Epithelial cell of proximal tubule (primary cell): ENCODE data around the gene SPATA31C2. TPM values are rescaled to one million over a fixed set of nuclear protein-coding genes. Genes with fewer than 3 reads are reported as not detected.
"Not testable (repeated sequence)": the region's sequence is repeated elsewhere in the genome, so short reads cannot be mapped to it uniquely, and the experiment has no call there.

ENCODE experiments used
- DNase-seq: peaks from one replicate; pipeline ENCODE4 v3.0.0-alpha.2; 2011; ENCODE audit warnings: low read depth
- H3K4me3 ChIP-seq: 2 replicates; pipeline ENCODE4 v1.5.1; 2011; ENCODE audit warnings: low read depth, mild to moderate bottlenecking, low read length
- CTCF ChIP-seq: conservative IDR thresholded peaks from 2 replicates; pipeline ENCODE4 v1.5.1; 2012; ENCODE audit warnings: low read depth, mild to moderate bottlenecking, low read length
- total RNA-seq: library from RNA; depleted of rRNA; stranded (reverse); fragments of >200 nt; gene quantifications from 2 replicates; pipeline ENCODE4 v1.2.3, GENCODE V29; 2015

The SPATA31C2 gene
- total RNA-seq, 1 donor from 2014 or later: not detected

DNA sequence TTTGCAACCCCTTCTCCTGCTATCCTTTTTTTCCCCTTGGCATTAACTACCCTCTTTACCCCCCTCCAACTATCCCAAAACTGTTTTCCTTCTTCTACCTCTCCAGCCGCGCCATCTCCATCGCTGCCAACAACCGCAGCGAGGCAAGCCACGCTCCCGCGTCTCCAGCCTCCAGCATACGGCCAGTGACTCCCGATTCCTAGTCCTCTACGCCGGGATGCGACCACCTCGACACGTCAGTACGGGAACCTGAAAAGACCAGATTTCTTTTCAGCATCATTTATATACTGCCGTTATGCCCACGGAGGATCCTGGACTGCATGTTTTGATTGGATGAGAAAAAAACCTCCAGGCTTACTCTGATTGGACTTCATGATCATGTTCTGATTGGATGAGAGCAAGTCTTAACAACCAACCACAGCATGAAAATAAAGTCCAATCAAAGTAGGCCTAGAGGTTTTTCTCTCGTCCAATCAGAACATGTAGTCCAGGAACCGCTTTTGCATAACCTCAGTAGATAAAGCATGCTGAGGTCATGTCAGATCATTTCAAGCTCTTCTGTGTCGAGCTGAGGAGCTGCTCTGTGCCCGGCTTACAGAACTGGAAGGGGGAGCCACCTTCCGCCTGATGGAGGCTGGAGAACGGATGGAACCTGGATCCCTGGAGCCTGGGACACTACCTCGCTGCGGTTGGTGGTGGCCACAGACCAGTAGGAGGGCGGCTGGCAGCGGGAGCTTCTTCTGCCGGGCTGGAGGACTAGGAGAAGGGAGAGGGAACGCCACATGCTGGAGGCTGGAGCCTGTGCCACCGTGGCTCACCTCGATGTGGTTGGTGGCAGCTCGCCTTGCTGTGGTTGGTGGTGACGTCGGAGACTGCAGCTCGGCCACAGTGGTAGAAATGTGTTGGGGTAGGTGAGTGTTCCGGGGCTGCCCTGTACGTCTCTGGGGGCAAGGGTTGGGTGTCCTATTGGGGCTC lies 24.8 kb downstream of the SPATA31C2 start:
- H3K4me3 ChIP-seq, DNase-seq: not testable (repeated sequence)

GRCh38 chr9:88110026-88110425 lies 28.2 kb downstream of the SPATA31C2 start:
- TF ChIP-seq CTCF: no peak
- DNase-seq: no peak
- no peak overlapping the region for H3K4me3 ChIP-seq

DNA sequence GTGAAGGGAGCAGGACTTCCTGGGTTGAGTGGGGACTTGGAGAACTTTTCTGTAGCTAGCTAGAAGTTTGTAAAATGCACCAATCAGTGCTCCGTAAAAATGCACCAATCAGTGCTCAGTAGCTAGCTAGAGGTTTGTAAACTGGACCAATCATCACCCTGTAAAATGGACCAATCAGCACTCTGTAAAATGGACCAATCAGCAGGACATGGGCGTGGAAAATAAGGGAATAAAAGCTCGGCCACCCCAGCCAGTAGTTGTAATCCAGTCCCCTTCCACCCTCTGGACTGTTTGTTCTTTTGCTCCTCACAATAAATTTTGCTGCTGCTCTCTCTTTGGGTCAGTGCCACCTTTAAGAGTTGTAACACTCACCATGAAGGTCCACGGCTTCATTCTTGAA lies 29.5 kb downstream of the SPATA31C2 start:
- no peak for TF ChIP-seq CTCF

GRCh38 chr9:88106492-88106891 lies 31.8 kb downstream of the SPATA31C2 start:
- peak; percentile 75 for TF ChIP-seq CTCF
- no peak for DNase-seq

More for the DNA sequence above, 29.5 kb downstream of the SPATA31C2 start:
- no peak overlapping the region for H3K4me3 ChIP-seq
- no peak for DNase-seq

DNA sequence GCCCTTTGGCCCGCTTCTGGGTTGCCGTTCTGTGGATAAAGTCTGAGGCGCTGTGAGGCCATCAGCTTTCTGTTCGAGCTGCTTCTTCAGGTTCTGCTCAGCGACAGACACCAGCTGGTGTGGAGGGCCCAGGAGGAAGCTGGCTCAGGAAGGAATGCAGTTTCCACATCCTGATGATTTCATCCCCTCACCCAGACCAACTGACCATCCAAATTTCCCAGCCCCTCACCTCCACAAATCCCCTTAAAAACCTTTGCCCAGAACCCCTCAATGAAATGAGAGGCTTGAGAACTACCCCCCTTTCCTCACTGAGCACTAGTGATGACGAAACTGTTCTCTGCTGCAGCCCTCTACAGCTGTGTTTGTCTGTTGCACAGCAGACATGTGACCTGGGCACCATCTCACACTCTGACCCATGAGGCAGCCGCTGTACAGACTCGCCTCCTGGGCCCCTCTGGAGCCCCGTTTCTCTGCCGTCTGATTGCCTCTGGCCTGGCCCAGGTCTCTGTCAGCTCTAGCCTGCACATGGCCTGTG lies 45.4 kb downstream of the SPATA31C2 start:
- no peak overlapping the region for H3K4me3 ChIP-seq
- TF ChIP-seq CTCF: no peak
- DNase-seq: no peak

More at GRCh38 chr9:88106492-88106891, 31.8 kb downstream of the SPATA31C2 start:
- H3K4me3 ChIP-seq: no peak overlapping the region

DNA sequence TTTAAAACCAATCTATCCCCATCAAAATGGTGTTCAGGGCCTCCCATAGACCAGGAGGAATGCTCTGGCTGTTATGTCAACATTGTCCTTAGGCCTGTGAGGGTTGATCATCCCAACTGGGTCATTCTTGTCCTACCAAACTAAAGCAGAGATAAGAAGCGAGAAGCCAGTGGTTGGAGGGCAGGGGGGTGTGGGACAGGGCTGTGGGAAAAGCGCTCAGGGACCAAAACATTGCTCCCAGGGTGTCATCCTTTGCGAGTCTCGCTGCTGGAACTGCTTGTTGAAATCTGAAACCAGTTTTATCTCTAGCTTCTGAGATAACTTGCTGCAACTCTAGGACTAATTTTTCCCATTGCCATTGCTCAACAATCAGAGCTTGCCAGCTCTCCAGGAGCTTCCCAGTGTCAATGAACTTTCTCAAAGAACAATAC lies 48.1 kb downstream of the SPATA31C2 start:
- DNase-seq: no peak
- TF ChIP-seq CTCF: no peak
- no peak overlapping the region for H3K4me3 ChIP-seq

DNA sequence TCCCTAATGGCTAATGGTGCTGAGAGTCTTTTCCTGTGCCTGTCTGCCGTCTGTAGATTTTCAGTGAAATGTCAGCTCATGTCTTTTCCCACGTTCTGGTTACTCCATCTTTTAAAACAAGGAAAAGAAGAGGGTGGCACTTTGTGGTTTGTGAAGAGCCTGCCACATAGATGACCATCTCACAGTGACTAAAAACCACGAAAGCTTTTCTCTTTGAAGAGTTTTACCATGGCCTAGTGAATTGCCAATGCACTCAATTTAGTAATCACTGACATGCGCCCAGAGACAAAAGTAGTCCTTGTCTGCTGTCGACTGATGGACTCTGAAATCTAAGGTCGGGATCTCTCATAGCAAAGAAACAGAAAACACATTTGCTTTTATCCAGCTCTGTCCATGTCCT lies 50.4 kb downstream of the SPATA31C2 start:
- no peak for DNase-seq
- no peak for TF ChIP-seq CTCF
- no peak overlapping the region for H3K4me3 ChIP-seq
